GM21619 (cell line): ENCODE results near the gene RAD1.
"Not testable (repeated sequence)": the region's sequence is repeated elsewhere in the genome, so short reads cannot be mapped to it uniquely, and the experiment has no call there.

ENCODE experiments used
- ATAC-seq: cut with Tn5 transposase; IDR thresholded peaks from one replicate; pipeline ENCODE4 v1.9.1; 2021; ENCODE audit not compliant: unreplicated experiment

Gene RAD1, protein sequence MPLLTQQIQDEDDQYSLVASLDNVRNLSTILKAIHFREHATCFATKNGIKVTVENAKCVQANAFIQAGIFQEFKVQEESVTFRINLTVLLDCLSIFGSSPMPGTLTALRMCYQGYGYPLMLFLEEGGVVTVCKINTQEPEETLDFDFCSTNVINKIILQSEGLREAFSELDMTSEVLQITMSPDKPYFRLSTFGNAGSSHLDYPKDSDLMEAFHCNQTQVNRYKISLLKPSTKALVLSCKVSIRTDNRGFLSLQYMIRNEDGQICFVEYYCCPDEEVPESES

DNA sequence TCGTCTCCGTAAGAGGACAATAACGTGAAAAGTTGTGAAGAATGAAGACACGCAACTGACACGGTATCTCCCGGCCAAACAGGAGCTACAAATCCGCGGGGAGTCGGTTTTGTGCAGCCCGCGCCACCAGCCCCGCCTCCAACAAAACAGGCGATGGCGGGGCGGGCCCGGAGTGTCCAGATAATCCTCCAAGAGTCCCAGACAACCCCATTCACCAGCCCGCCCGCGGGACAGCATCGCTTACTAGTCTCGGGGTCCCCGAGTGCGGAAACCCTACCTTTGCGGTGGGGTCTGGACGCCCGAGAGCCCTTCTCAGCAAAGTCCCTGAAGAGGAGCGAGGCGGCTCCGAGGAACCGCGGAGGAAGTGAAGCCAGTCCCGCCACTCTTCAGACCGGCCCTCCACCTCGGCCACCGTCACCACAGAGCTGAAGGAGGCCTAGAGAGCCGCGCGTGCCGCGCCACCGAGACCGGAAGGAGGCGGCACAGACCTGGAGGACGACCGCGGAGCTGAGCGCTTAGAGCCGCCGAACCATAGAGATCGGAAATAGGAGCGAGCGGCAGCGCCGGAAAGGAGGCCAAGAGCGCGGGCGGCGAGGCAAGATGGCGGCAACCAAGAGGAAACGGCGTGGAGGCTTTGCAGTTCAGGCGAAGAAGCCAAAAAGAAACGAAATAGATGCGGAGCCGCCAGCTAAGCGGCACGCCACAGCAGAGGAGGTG lies at the start of gene RAD1, which contains the start of gene BRIX1:
Gene RAD1, minus strand, starts transcription at position 366 of the 717 bp plus-strand sequence. CDS start 612 bp downstream, outside the sequence.
Gene BRIX1, plus strand, starts transcription at position 573 of the 717 bp plus-strand sequence. Its CDS starts 28 bp downstream, at position 601.
- peak; percentile 98 for ATAC-seq

- peak; percentile 97 for ATAC-seq
These were observed 44.0 kb upstream of the RAD1 start for GRCh38 chr5:34959323-34959722.

DNA sequence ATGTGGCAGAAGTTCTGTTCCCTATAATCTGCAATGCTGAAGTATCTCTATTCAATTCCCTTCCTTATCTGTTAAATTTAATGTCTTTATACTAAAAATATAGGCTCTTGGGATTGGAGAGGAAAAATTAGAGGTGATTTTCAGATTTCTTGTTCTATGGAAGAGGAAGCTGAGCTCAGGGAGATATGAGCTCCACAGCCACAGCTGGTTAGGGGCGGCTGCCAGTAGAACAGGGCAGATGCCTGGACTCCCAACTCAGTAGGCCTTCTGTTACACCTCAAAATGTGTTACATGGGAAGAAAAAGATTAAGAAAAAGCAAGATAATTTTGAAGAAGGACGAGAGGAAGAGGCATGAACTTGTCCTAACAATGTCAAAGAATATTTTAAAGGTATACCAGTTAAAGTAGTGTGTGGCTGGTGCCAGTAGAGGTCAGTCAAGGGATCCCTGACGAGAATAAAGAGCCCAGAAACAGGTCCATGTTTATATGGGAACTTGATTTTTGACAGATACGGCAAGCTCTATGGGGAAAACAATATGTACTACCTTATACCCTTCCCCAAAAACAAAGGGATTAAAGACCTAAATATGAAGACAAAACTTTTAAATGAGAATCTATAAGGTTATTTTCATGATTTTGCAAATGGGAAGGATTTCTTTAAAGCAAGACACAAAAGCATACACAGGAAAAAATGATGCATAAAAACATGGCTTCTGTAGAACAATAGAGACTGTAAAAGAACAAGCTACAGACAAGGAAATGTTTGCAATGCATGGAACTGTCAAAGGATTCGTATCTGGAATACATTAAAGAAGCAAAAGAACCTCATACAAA lies 42.8 kb upstream of the RAD1 start:
- ATAC-seq: peak; percentile 36

- no peak for ATAC-seq
These were observed 42.0 kb upstream of the RAD1 start for GRCh38 chr5:34957321-34957720.

GRCh38 chr5:34944460-34945047 lies 29.2 kb upstream of the RAD1 start:
- no peak for ATAC-seq

- no peak for ATAC-seq
These were observed 28.7 kb upstream of the RAD1 start for GRCh38 chr5:34944044-34944443.

- ATAC-seq: no peak
These were observed 26.6 kb upstream of the RAD1 start for GRCh38 chr5:34941936-34942335.

- ATAC-seq: no peak
These were observed 17.6 kb upstream of the RAD1 start for GRCh38 chr5:34932947-34933346.

GRCh38 chr5:34930870-34931269 lies 15.6 kb upstream of the RAD1 start:
- no peak for ATAC-seq

DNA sequence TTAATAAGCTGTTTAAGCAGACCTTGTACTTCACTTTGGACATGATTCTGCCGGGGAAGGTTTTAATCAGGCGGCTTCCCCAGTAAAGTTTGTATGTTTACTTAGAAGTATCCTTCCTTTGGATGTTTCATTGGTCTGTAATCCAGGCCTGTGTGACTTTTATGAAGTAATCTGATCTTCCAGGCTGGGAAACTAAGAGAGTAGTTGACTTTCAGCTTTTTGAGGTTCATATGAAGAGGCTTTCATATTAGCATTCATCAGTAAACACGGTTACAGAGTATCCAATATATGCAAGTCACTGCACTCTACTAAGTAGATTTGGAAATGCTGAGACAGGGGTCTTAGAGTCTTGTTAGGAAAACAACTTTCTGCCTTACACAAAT lies 15.1 kb upstream of the RAD1 start:
- no peak for ATAC-seq

- peak; percentile 65 for ATAC-seq
These were observed 14.6 kb upstream of the RAD1 start for GRCh38 chr5:34929720-34930461.

- peak; percentile 83 for ATAC-seq
These were observed 13.9 kb upstream of the RAD1 start, which contains the start of gene DNAJC21 for GRCh38 chr5:34929134-34929719. Gene DNAJC21 (plus strand): TSS chr5:34929559. CDS start chr5:34929820, 261 bp downstream.

DNA sequence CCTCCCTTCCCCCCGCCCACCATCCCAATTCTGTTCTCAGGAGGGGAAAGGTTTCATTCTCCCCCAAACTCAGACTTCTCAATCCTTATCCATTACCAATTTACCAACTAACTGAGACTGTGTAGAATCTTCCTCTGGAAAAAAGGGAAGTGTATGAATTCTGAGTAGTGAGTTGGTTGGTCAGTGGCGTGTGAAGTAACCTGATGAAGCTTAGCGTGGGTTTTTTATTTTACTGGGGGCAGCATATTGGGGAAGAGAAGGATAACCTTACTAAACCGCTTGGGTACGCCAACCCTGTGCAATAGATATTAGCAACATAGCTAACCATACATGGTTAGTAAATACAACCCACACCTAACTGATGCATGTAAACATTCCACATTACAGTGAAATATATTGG lies 13.0 kb upstream of the RAD1 start:
- ATAC-seq: no peak

DNA sequence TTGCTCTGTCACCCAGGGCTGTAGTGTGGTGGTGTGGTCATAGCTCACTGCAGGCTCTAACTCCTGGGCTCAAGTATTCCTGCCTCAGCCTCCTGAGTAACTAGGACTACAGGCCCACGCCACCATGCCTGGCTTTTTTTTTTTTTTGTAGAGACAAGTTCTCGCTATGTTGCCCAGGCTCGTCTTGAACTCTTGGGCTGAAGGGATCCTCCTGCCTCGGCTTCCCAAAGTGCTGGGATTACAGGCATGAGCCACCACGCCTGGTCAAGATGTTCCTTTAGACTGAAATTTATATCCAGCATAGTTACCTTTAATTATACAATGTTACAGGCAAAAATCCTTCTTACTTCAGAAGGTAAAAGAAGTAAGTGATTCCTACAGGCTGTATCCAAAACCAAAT lies 12.5 kb upstream of the RAD1 start:
- ATAC-seq: no peak

DNA sequence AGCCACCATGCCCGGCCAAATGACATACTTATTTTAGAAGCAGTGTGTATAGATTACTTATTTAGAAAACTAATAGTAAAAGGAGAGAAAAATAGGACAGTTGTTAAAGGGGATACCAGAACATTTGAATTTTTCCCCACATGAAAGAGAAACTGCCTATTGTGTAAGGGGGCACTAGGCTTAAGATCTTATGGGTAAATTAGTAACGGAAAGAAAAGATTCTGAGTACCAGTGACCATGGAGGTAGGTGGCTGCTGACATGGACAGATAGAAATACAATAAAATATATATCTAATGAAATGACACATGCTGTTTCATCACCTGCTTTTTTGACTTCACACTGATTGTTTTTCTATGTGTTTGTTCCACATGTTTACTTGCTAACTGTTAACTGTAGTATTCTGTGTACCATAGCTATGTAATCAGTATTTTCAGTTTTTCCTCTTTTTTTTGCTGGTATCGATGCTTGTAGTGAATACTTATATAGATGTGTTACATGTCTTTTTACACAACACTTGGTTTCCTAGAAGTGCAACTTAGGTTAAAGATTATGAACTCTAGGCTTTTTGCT lies 11.1 kb upstream of the RAD1 start:
- no peak for ATAC-seq

DNA sequence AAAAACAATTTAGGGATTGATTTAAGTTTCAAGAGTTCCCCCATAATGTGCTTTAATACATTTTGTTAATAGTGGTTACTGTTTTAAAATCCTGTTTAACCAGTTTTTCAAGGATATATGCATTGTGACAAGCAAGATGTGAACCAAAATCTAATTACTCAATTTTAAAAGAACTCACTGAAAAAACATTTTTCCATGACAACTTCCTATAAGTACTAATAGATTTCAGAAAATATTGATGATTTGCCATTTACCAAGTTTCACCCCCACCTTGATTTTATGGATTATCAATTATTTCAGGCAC lies 9.1 kb upstream of the RAD1 start:
- ATAC-seq: no peak

DNA sequence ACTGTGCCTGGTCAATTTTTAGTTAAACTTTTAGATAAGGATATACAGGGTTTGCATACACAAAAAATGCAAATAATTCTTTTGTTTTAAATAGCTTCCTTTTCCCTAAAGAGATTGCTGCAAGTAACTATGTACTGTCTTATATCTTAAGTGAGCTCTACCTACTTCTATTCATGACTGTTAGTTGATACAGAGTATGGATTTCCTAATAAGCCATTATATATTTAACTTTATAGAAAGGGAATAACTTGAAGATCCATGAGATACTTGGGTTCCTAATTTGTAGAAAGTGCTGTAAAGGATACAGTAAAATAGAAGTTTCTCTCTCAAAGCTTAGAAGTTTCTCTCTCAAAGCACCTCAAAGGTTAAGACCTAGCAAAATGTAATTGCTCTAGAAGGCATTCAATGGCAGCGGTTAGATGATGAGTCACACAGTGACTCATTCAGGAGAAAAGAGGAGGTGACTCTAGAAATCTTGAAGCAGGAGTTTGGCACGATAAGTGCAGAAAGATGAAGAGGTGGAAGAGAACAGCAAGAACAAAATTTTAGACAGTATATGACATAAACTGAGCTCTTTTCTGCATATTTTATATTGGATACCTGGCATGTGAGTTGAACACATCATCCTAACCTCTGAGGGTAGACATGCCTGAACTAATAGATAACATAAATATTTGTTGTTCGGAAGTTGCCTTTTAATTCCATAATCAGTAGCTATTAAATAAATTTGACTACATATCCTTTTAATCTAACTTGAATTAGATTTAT lies 8.6 kb upstream of the RAD1 start:
- ATAC-seq: no peak

- not testable (repeated sequence) for ATAC-seq
These were observed 8.0 kb upstream of the RAD1 start for GRCh38 chr5:34923256-34923655.

GRCh38 chr5:34919077-34919476 lies 3.8 kb upstream of the RAD1 start:
- ATAC-seq: no peak
